GM12865 (cell line): ENCODE data around the gene TMPRSS12.

Source experiments
- DNase-seq: peaks from one replicate; pipeline ENCODE4 v3.0.0; 2010; ENCODE audit warnings: low read depth
- H3K4me3 ChIP-seq: 2 replicates; pipeline ENCODE4 v1.5.1; 2011; ENCODE audit warnings: mild to moderate bottlenecking, low read depth, low read length, control low read depth
- CTCF ChIP-seq: IDR thresholded peaks from 2 replicates; pipeline ENCODE4 v1.5.1; 2011; ENCODE audit warnings: low read length, control low read depth, low read depth, inconsistent platforms; ENCODE audit not compliant: insufficient read depth; ENCODE audit errors: missing control alignments

The TMPRSS12 gene

GRCh38 chr12:50934371-50934851, 91.7 kb downstream of the TMPRSS12 start:
- no peak for DNase-seq
- TF ChIP-seq CTCF = no peak
- no peak overlapping the region for H3K4me3 ChIP-seq

GRCh38 chr12:50934981-50935807, 92.5 kb downstream of the TMPRSS12 start:
- DNase-seq = no peak
- TF ChIP-seq CTCF = no peak
- H3K4me3 ChIP-seq = no peak overlapping the region

- DNase-seq = no peak
- H3K4me3 ChIP-seq = no peak overlapping the region
- no peak for TF ChIP-seq CTCF
Observed at GRCh38 chr12:50936821-50937530, 94.2 kb downstream of the TMPRSS12 start.
